ENCODE measurements around the gene GJD2. TPM values are rescaled to one million over a fixed set of nuclear protein-coding genes. Genes with fewer than 3 reads are reported as not detected.

GJD2 gene
- total RNA-seq, 4 donors from 2014 or later, result not detected

- Histone ChIP-seq H3K4me3 (no peak overlapping the region), H3K27ac (peak overlapping the region in 2 of 4 donors; percentile 51 to 67), H3K9me3 (no peaks in the 10 kb centered on the region), H3K36me3 (no peaks in the 10 kb centered on the region), H3K4me1 (peaks cover 5 to 24% (median 11%) of the 10 kb centered on the region in 3 donors), H3K27me3 (peaks cover 0 to 47% (median 3%) of the 10 kb centered on the region in 4 donors)
- intact Hi-C loops (cut with DNase I), result no loop called here
- 31 to 35% methylated on average over 10 to 12 of the region's 16 CpGs for WGBS, 2 donors
- TF ChIP-seq POLR2A (IDR thresholded peaks at IDR 0.05), result no peak
- TF ChIP-seq, protein P1, sequence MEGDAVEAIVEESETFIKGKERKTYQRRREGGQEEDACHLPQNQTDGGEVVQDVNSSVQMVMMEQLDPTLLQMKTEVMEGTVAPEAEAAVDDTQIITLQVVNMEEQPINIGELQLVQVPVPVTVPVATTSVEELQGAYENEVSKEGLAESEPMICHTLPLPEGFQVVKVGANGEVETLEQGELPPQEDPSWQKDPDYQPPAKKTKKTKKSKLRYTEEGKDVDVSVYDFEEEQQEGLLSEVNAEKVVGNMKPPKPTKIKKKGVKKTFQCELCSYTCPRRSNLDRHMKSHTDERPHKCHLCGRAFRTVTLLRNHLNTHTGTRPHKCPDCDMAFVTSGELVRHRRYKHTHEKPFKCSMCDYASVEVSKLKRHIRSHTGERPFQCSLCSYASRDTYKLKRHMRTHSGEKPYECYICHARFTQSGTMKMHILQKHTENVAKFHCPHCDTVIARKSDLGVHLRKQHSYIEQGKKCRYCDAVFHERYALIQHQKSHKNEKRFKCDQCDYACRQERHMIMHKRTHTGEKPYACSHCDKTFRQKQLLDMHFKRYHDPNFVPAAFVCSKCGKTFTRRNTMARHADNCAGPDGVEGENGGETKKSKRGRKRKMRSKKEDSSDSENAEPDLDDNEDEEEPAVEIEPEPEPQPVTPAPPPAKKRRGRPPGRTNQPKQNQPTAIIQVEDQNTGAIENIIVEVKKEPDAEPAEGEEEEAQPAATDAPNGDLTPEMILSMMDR (IDR thresholded peaks at IDR 0.05), result no peak
- DNase-seq, result no peak
Measured at GRCh38 chr15:34799149-34800101, 44.6 kb upstream of the GJD2 start.

DNA sequence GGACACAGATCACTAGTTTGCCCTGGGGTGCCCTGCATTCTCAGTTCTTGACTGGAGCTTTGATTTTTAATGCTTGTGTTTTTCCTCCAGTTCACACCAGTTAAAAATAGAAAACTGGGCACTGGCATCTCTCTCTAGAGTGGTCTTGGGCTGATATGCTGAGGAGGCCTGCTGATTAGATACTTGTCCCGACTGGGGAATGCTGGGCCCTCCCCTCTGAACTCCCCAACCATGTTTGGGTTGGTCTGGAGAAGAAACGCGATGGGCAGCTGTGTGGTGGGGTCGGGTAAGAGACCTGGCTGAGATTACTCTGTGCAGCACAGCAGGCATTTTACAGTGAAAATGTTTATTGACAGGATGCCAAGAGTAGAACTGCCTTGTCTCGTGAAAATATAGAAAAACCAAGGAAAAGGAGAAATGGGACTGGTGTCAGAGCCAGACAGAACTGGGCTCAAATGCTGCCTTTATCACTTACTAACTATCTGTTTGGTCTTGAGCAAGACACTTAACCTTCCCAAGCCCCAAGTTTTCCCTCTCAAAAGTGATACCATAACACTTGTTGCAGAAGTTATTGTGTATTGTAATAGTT is 42.1 kb upstream of the GJD2 start:
- Histone ChIP-seq H3K4me1 (peaks cover 5 to 26% (median 11%) of the 10 kb centered on the region in 3 donors), H3K27me3 (peaks cover 0 to 69% (median 3%) of the 10 kb centered on the region in 4 donors), H3K27ac (no peak overlapping the region), H3K9me3 (no peaks in the 10 kb centered on the region), H3K36me3 (no peaks in the 10 kb centered on the region), H3K4me3 (no peak overlapping the region)
- TF ChIP-seq, protein P1 (IDR thresholded peaks at IDR 0.05), result no peak
- no peak for TF ChIP-seq POLR2A (IDR thresholded peaks at IDR 0.05)
- intact Hi-C loops (cut with DNase I), result no loop called here
- no peak for DNase-seq
- WGBS, 2 donors, result 49 to 51% methylated on average over 2 to 5 of the region's 5 CpGs

DNA sequence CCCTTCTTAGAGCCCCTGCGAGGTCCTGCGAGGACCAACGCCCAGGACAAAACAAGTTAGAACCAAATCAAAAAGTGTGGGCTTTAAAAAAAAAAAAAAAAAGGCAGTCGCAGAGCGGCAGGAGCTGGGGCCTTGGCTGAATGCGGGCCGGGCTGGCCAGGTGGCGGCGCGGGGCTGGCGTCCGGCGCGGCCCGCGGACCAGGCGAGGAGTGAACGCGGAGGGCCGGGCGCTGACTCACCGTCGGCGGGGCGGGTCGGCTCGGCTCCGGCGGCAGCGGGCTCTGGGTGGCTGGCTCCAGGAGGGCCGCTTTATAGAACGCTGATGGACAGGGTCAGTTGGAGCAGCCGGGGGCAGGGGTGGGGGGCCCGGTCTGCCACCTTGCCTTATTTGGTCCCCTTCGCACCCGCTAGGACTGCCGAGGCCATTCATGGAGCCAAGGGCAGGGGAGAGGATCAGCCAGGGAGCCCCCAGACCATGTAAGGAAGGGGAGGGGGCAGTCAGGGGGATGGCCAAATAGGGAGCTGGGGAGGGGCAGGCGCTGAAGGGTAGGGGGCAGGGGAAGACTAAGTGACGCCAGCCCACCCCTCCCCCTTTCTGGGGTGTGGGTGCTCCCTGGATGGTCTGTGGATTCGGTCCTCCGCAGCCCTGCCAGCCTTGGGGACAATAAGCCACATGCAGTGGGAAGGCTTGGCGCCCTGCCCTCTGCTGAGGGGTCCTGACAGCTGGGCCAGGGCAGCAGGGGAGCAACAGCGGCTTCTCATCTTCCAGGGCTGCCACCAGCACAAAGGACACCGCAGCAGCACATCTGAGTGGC is 40.7 kb upstream of the GJD2 start, which contains the start of gene ACTC1:
Gene ACTC1, minus strand, starts transcription at position 283 of the 815 bp plus-strand sequence. CDS start 741 bp downstream, outside the sequence.
- intact Hi-C loops (cut with DNase I), result no loop called here
- peak within 1 kb of the TSS in 3 of 4 donors; percentile 1 to 49 (median 19) for H3K4me3 ChIP-seq
- no peak for TF ChIP-seq POLR2A (IDR thresholded peaks at IDR 0.05)
- TF ChIP-seq, protein P1 (IDR thresholded peaks at IDR 0.05), result no peak
- no peaks in the 10 kb centered on the region for H3K9me3 ChIP-seq
- peak within 1 kb of the TSS in 1 of 4 donors; percentile 52 for H3K27ac ChIP-seq
- no peaks in the 10 kb centered on the region for H3K36me3 ChIP-seq
- peaks cover 5 to 26% (median 11%) of the 10 kb centered on the region in 3 donors for H3K4me1 ChIP-seq
- H3K27me3 ChIP-seq, result peaks cover 0 to 75% (median 3%) of the 10 kb centered on the region in 4 donors
- WGBS, 2 donors, result 1 to 25% methylated on average over 5 to 30 of the region's 44 CpGs
- DNase-seq, result no peak

DNA sequence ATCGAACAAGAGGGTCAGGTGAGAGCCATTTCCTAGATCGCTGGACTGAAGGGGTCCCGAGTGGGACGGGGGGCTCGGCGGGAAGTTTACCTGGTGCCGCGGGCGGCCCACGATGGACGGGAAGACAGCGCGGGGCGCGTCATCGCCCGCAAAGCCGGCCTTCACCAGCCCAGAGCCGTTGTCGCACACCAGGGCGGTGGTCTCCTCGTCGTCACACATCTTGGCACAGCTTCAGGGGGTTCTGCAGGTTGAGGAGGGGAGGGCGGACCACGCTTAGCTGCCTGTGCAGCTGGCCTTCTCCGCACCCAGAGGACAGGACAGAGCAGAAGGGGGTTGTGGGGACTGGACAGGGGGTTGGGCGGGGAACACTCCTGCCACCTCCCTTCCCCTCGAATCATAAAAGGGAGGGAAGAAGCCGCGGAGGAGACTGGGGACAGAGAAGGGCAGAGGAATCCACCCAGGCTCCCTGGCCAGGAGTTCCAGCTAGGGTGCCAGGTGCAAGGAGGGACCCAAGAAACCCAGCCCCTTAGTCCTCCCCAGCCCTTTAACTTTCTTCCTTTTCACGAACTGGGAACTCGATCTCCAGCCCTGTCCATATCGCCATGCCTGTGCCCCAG is 39.9 kb upstream of the GJD2 start:
- no peak for TF ChIP-seq POLR2A (IDR thresholded peaks at IDR 0.05)
- TF ChIP-seq, protein P1 (IDR thresholded peaks at IDR 0.05), result no peak
- Histone ChIP-seq H3K4me1 (peaks cover 5 to 25% (median 11%) of the 10 kb centered on the region in 3 donors), H3K9me3 (no peaks in the 10 kb centered on the region), H3K4me3 (peak overlapping the region in 3 of 4 donors; percentile 1 to 49 (median 19)), H3K27me3 (peaks cover 0 to 72% (median 3%) of the 10 kb centered on the region in 4 donors), H3K27ac (no peak overlapping the region), H3K36me3 (no peaks in the 10 kb centered on the region)
- no peak for DNase-seq
- intact Hi-C loops (cut with DNase I), result no loop called here
- WGBS, 2 donors, result 15 to 43% methylated on average over 5 to 9 of the region's 33 CpGs
